ENCODE results near the gene ZNF428.

DNA sequence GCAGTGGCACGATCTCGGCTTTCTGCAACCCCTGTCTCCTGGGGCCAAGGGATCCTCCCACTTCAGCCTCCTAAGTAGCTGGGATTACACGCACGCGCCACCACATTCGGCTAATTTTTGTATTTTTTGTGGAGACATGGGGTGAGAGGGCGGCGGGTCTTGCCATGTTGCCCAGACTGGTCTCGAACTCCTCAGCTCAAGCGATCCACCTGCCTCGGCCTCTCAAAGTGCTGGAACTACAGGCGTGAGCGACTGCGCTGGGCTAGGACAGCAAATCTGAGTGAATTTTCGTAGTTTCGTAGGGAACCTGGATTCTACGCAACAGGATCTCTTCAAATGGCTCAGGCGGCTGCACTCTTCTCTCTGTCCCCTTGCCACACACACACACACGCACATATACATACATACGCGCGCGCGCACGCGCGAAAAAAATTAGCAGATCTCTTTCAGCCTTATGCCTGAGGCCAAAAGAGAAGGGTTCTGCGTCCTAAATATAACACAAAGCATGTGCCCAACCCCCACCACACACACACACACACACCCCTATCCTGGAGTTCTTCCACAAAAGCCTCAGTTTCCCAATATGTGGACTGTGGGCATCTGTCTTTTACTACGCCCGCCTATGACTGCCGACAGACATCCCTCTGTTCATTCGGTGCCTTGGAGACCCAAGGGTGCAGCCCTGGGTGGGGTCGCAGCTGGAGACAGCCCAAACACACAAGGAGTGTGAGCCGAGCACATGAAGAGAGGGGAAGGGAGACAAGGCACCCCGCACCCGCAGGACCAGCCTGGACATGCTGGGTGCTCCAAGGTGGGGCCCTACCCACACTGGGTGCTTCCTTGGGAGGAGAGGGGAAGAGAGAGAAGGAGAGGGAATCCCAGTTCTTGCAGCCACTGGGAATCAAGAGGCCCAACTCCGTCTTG lies 43.2 kb downstream of the ZNF428 start:
- TF ChIP-seq, protein P1, sequence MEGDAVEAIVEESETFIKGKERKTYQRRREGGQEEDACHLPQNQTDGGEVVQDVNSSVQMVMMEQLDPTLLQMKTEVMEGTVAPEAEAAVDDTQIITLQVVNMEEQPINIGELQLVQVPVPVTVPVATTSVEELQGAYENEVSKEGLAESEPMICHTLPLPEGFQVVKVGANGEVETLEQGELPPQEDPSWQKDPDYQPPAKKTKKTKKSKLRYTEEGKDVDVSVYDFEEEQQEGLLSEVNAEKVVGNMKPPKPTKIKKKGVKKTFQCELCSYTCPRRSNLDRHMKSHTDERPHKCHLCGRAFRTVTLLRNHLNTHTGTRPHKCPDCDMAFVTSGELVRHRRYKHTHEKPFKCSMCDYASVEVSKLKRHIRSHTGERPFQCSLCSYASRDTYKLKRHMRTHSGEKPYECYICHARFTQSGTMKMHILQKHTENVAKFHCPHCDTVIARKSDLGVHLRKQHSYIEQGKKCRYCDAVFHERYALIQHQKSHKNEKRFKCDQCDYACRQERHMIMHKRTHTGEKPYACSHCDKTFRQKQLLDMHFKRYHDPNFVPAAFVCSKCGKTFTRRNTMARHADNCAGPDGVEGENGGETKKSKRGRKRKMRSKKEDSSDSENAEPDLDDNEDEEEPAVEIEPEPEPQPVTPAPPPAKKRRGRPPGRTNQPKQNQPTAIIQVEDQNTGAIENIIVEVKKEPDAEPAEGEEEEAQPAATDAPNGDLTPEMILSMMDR (conservative IDR thresholded peaks at IDR 0.05; ENCODE audit: low read depth, low read length): no peak
- no peak for TF ChIP-seq EZH2 (IDR thresholded peaks at IDR 0.05; ENCODE audit: low read length, unreplicated experiment)
- no peak for TF ChIP-seq EZH2phosphoT487 (IDR thresholded peaks at IDR 0.05; ENCODE audit: borderline replicate concordance, low read length)
